Activated T-helper 1 cell treated with anti-CD3 and anti-CD28 coated beads, Interleukin-12 subunit alpha, Interleukin-12 subunit beta, Interleukin-2, Interleukin-4 antibody, amounts not matched to agents 30 ng/mL and 10 ng/mL and 1 ng/mL, durations not matched to agents 14 hours and 24 hours and 36 hours (primary cell): ENCODE measurements around the gene CEP135. TPM values are rescaled to one million over a fixed set of nuclear protein-coding genes. Genes with fewer than 3 reads are reported as not detected.
"Not testable (repeated sequence)": the region's sequence is repeated elsewhere in the genome, so short reads cannot be mapped to it uniquely, and the experiment has no call there.

ENCODE experiments used
- DNase-seq: peaks from one replicate; pipeline ENCODE4 v3.0.0; 2021; ENCODE audit warnings: low spot score
- H3K27ac Mint-ChIP-seq: one replicate; pipeline ENCODE4 v1.8.0; 2021; ENCODE audit warnings: mild to moderate bottlenecking, mixed read lengths
- H3K27me3 Mint-ChIP-seq: one replicate; pipeline ENCODE4 v1.8.0; 2022; ENCODE audit warnings: mild to moderate bottlenecking, moderate library complexity, mixed read lengths; ENCODE audit not compliant: insufficient read depth
- H3K36me3 Mint-ChIP-seq: one replicate; pipeline ENCODE4 v1.8.0; 2021; ENCODE audit warnings: low read depth, mixed read lengths
- H3K4me1 Mint-ChIP-seq: one replicate; pipeline ENCODE4 v1.8.0; 2021; ENCODE audit warnings: low read depth, mixed read lengths
- H3K4me3 Mint-ChIP-seq: one replicate; pipeline ENCODE4 v1.8.0; 2021; ENCODE audit warnings: mild to moderate bottlenecking, moderate library complexity, mixed read lengths
- H3K9me3 Mint-ChIP-seq: one replicate; pipeline ENCODE4 v1.8.0; 2021; ENCODE audit warnings: mixed read lengths
- intact Hi-C: fragments of 100-400 bp; cut with micrococcal nuclease; formaldehyde crosslinking; loops from one replicate; pipeline ENCODE4 v1.15.1; 2024
- total RNA-seq: library from RNA; stranded (reverse); gene quantifications from 2 replicates; pipeline ENCODE4 v1.2.3, GENCODE V29; 2022

CEP135 gene
- total RNA-seq, 1 donor from 2014 or later: 19.3 TPM

DNA sequence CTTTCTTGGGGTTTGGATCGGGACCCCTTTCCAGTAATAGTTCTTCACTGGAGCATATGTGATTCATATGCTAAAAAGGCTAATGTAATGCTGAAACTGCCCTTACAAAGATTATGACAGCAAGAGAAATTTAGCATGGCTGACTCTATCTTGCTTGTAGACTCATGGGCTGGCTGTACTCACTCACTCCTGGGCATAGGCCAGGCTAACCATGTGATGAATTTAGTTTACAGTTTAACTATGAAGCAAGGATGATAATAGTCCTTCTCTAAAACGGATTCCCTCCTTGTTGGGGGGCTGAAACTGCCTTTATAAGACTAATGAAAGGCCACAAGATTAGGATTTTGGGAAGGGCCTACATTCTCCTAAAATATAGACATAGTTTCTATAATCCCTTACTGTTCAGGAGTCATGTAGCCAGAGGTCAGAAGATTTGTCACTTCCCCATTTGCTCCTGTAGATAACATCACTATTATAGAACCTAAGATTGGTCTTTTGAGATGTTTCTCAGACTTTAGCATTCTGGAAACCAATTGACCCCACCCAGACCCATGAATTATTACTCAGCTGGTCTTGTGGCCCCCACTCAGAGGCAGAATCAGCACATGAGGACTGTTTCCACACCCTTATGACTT, 20.8 kb upstream of the CEP135 start:
- intact Hi-C loops: no loop called here
- Mint-ChIP-seq H3K27me3 (peaks cover 2% of the 10 kb centered on the region), H3K9me3 (no peaks in the 10 kb centered on the region), H3K4me3 (no peak overlapping the region), H3K27ac (no peak overlapping the region), H3K4me1 (no peaks in the 10 kb centered on the region), H3K36me3 (no peaks in the 10 kb centered on the region)
- no peak for DNase-seq

DNA sequence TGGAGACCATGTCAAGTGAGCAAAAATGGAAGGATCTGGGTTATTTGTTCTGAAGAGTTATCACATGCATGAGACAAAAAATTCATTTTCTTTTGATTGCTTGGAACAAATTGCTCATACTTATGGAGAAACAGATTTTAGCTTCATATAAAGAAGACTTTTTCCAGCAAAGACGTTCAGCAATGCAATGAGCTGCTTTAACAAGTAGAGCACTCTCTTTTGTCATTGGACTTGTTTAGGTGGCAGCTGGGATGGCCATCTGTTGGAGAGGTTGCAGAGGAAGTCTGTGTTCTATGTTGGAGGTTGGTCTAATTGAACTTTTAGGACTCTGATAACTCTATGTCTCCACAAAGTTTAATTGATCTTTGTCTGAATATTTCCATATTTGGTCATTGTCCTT, 19.9 kb upstream of the CEP135 start:
- intact Hi-C loops: no loop called here
- Mint-ChIP-seq H3K27ac (no peak overlapping the region), H3K4me3 (no peak overlapping the region), H3K27me3 (peaks cover 2% of the 10 kb centered on the region), H3K9me3 (no peaks in the 10 kb centered on the region), H3K4me1 (no peaks in the 10 kb centered on the region), H3K36me3 (no peaks in the 10 kb centered on the region)
- DNase-seq: no peak

DNA sequence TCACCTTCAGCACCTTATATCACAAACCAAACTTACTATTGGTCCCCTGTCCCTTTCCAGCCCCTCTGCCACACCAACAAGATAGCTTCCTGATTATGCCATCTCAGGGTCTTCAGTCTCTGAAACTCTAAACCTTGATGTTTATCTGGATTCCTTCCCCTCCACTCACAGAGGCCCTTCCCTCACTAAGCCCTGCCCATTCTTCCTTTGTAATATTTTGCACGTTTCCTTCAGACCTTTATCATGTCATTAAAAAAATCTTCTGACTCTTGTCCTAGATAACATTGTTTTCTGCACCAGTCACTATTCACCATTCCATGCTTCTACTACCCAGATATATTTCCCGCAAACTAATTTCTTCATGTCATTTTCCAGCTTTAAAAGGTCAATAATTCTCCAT, 17.7 kb upstream of the CEP135 start:
- DNase-seq: no peak
- H3K27ac Mint-ChIP-seq: no peak overlapping the region
- no peaks in the 10 kb centered on the region for H3K4me1 Mint-ChIP-seq
- H3K4me3 Mint-ChIP-seq: no peak overlapping the region
- no peaks in the 10 kb centered on the region for H3K36me3 Mint-ChIP-seq
- H3K9me3 Mint-ChIP-seq: no peaks in the 10 kb centered on the region
- H3K27me3 Mint-ChIP-seq: peaks cover 2% of the 10 kb centered on the region
- intact Hi-C loops: no loop called here

DNA sequence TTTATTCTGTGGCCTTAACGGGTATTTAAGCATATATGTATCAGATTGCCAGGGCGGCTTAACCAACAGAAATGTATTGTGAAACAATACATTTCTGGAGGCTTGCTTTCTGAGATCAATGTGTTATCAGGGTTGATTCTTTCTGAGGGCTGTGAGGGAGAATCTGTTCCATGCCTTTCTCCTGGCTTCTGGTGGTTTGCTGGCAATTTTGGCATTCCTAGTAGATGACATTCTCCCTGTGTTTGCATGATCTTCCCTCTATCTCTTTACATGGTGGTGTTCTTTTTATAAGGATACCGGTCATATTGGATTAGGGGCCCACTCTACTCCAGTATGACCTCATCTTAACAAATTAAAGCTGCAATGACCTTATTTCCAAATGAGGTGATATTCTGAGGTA, 16.9 kb upstream of the CEP135 start:
- Mint-ChIP-seq H3K4me3 (no peak overlapping the region), H3K4me1 (no peaks in the 10 kb centered on the region), H3K27me3 (peaks cover 2% of the 10 kb centered on the region)

DNA sequence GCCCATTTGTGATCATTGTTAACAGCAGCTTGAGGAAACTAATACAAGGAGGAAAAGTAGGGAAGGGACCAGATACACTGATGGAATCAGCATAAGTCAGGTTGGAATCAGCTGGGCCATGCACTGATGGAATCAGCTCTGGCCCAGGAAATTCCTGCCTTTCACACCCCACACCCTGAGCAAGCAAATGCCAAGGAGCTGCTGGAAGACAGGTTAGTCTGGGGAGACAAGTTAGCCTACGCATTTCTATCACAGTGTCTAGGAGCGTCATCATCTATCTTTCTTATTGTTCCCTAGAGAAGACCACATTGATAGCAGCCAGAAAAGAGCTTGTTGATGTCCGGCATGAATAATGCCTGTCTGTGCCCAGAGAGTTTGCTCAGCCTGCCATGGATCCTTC, 16.2 kb upstream of the CEP135 start:
- H3K36me3 Mint-ChIP-seq: no peaks in the 10 kb centered on the region
- H3K9me3 Mint-ChIP-seq: peaks cover 8% of the 10 kb centered on the region
- peaks cover 2% of the 10 kb centered on the region for H3K27me3 Mint-ChIP-seq

More for the DNA sequence above, 16.9 kb upstream of the CEP135 start:
- no peaks in the 10 kb centered on the region for H3K36me3 Mint-ChIP-seq
- intact Hi-C loops: no loop called here
- H3K9me3 Mint-ChIP-seq: peaks cover 7% of the 10 kb centered on the region
- no peak for DNase-seq
- no peak overlapping the region for H3K27ac Mint-ChIP-seq

DNA sequence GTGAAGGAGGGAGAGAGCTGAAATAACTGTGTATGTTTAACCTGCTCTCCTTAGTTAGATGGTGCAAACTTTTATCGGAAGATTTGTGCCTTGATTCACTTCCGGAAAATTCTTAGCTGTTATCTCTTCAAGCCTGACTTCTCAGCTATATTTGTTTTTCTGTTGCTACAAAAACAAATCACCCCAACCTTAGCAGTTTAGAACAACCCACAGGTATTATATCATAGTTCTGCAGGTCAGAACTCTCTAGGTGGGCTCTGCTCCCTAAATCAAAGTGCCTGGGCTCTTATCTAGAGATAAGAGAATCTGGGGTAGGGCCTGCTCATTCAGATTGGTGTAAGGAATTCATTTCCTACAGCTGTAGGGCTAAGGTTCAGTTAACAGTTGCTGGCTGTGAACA, 15.1 kb upstream of the CEP135 start:
- no peak for DNase-seq
- Mint-ChIP-seq H3K4me3 (no peak overlapping the region), H3K4me1 (no peaks in the 10 kb centered on the region), H3K9me3 (peaks cover 15% of the 10 kb centered on the region), H3K36me3 (no peaks in the 10 kb centered on the region), H3K27ac (no peak overlapping the region), H3K27me3 (peaks cover 2% of the 10 kb centered on the region)
- intact Hi-C loops: no loop called here

More for the DNA sequence above, 16.2 kb upstream of the CEP135 start:
- intact Hi-C loops: no loop called here
- Mint-ChIP-seq H3K4me3 (no peak overlapping the region), H3K27ac (no peak overlapping the region), H3K4me1 (no peaks in the 10 kb centered on the region)
- no peak for DNase-seq

DNA sequence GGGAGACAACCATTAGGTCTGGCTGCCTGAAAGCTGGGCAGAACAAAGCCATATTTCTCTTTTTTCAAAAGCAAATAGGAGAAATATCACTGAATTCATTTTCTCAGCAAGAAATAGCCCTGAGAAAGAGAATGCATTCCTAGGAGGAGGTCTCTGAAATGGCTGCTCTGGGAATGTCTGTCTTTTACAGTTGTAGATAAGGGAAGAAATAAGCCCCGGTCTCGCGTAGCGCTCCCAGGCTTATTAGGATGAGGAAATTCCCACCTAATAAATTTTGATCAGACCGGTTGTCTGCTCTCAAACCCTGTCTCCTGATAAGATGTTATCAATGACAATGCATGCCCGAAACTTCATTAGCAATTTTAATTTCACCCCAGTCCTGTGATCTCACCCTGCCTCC, 12.8 kb upstream of the CEP135 start:
- not testable (repeated sequence) for H3K4me1 Mint-ChIP-seq, DNase-seq, H3K27me3 Mint-ChIP-seq, H3K27ac Mint-ChIP-seq, H3K36me3 Mint-ChIP-seq, H3K4me3 Mint-ChIP-seq
- intact Hi-C loops: loop anchor here (1.0 kb wide), 1 partner anchor 27 kb away; no protein-coding TSS in a partner anchor
- H3K9me3 Mint-ChIP-seq: peaks cover 22% of the 10 kb centered on the region

DNA sequence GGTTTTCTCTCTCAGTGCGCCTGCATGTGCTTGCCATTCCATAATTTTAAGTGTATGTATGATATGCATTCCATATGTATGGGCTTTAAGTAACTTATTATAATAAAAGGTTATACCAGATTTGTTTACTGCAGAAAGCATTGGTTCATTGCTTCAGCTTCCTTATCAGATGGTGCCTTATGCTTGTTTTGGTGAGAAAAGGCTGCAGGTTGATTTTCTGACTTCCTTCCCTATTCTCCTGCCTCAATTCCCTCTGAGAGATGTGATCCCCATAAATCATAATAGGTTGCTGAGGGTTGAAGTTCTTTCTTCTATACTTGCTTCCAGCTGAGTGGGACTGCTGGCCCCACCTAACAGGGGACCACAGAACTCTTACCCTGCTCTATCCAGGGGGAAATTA, 10.3 kb upstream of the CEP135 start:
- intact Hi-C loops: no loop called here
- no peak for DNase-seq
- H3K36me3 Mint-ChIP-seq: no peaks in the 10 kb centered on the region
- H3K27me3 Mint-ChIP-seq: no peaks in the 10 kb centered on the region
- H3K4me3 Mint-ChIP-seq: no peak overlapping the region
- H3K4me1 Mint-ChIP-seq: no peaks in the 10 kb centered on the region
- no peak overlapping the region for H3K27ac Mint-ChIP-seq
- peaks cover 22% of the 10 kb centered on the region for H3K9me3 Mint-ChIP-seq

DNA sequence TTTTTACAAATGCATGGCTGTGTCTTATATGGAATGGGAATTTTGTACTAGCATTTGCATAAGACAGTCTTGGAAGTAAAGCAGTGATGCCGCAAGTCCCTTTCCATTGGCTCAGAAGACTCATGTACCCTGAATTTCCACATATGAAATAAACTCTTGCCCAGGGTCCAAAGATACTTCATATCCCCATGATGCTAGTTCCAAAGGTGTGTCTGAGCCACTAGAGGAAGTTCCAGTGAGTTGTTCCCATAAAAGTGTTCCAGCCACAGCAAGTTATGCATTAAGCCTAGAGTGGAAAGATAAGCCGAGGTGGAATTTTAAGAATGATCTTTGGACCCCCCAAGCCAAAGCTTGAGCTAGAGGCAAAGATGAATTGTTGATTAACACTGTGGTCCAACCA, 9.3 kb upstream of the CEP135 start:
- Mint-ChIP-seq H3K27ac (no peak overlapping the region), H3K4me3 (no peak overlapping the region), H3K4me1 (no peaks in the 10 kb centered on the region), H3K9me3 (peaks cover 22% of the 10 kb centered on the region), H3K27me3 (no peaks in the 10 kb centered on the region), H3K36me3 (no peaks in the 10 kb centered on the region)
- DNase-seq: no peak
- intact Hi-C loops: no loop called here

DNA sequence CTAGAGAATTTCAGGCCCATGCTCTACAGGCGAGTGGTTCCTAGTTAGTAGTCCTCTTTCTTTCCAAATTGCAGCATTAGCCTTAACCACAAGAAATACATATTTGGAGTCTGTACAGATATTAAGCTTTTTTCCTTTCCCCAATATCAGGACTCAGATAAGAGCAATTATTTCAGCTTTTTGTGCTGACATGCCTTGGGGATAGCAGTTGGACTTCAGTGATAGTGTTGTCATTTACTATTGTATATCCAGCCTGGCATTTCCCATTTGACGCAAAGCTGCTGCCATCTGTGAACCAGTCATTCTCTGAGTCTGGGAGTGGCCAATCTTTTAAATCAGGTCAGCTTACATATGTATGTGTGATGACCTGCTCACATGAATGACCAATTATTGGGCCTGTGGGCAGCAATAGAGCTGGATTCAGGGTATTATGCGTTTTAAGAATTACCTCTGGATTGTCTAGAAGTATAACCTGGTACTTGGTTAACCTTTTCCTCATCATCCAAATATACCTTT, 6.8 kb upstream of the CEP135 start:
- no peak overlapping the region for H3K4me3 Mint-ChIP-seq
- DNase-seq: no peak
- intact Hi-C loops: no loop called here
- no peak overlapping the region for H3K27ac Mint-ChIP-seq
- H3K4me1 Mint-ChIP-seq: peaks cover under 1% of the 10 kb centered on the region
- H3K9me3 Mint-ChIP-seq: peaks cover 14% of the 10 kb centered on the region
- no peaks in the 10 kb centered on the region for H3K36me3 Mint-ChIP-seq
- H3K27me3 Mint-ChIP-seq: no peaks in the 10 kb centered on the region

DNA sequence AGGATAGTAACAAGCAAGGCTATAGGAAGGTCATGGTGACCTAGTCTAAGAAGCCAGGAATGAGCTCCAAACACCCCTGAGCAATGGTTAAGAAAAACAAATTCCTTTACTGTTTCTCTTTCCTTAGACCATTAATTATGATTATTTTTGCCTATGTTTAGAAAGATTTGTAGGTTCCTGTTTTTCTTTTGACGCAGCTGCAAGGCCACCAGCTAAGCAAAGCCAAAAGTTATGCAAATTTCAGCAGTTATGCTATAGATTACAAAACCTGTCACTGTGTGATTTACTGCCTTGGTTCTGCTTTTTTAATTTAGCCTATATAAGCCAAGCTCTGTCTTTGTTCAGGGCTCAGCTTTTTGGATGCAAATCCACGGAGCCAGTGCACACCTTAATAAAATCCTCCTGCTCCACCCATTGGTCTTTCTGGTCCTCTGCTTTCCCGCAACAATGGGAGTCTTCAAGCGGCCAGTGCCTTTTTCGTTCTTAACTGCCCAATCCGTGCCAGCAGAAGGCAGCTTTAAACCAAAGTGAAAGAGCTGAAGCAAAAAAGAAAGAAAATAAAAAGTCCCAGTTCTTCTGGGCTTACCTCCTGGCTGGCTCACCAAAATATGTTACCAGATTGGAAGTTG, 1.4 kb upstream of the CEP135 start:
- H3K27ac Mint-ChIP-seq: peak overlapping the region; percentile 84
- H3K9me3 Mint-ChIP-seq: no peaks in the 10 kb centered on the region
- intact Hi-C loops: loop anchor here (5.0 kb wide), 3 partner anchors 550 to 700 kb away; partner anchors contain the start of genes SRD5A3 and TMEM165
- H3K4me3 Mint-ChIP-seq: peak overlapping the region; percentile 86
- H3K4me1 Mint-ChIP-seq: peaks cover 41% of the 10 kb centered on the region
- peaks cover 11% of the 10 kb centered on the region for H3K36me3 Mint-ChIP-seq
- no peaks in the 10 kb centered on the region for H3K27me3 Mint-ChIP-seq
- no peak for DNase-seq

DNA sequence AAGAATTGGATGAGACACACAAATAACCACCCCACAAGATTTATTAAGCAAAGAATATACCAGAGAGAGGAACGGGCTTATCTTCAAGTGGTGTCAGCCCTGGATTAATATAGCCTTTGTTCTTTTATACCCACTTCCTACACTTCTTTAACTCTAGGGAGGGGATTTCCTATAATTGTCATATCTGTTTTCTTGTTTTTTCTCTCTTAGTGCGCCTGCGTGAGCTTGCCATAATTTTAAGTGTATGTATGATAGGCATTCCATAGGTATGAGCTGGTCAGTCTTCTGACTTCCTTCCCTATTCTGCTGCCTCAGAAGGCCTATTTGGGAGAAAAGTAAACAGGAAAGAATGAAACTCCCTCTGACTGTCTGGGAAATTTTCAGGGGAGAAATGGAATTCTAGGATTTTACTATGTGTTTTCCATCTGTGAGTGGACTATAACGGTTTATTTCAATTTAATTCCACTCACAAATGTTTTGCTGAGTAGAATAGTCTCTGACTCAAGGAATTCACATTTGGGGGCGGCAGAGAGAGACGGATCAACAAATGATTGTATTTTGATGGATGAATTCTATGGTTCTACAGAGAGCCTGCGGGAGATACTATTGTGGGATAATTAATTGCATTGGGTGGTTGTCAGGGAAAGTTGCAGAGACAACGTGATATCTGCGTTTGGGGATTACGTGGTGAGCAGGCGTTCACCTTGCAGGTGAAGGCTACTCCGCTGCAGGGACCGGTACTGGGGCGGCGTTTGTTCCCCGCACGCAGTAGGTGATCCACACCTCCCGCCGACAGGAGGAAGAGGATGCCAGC, 626 bp upstream of the CEP135 start:
- Mint-ChIP-seq H3K4me3 (peak overlapping the region; percentile 86), H3K4me1 (peaks cover 44% of the 10 kb centered on the region), H3K9me3 (no peaks in the 10 kb centered on the region), H3K27ac (peak overlapping the region; percentile 84), H3K27me3 (no peaks in the 10 kb centered on the region), H3K36me3 (peaks cover 14% of the 10 kb centered on the region)
- intact Hi-C loops: loop anchor here (1.0 to 5.0 kb wide), 17 partner anchors 41 to 1029 kb away; partner anchors contain the start of genes AASDH, CLOCK, EXOC1 and NOA1
- peak; percentile 52 for DNase-seq

DNA sequence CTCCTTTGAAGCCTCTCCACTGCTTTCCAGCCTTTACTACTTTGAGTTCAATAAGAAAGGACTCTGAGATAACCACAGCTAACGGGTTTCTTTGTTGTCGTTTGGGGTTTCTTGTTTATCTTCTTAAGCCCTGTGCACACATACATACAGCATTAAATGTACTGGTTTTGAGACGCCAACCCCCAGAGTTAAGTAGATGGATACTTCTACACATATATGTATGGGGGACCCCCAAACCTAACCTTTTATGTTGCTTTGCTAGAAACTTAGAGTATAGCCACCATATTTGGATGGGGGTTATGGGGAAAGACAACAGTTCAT, 697 bp downstream of the CEP135 start:
- Mint-ChIP-seq H3K36me3 (peaks cover 20% of the 10 kb centered on the region), H3K4me1 (peaks cover 44% of the 10 kb centered on the region), H3K4me3 (peak overlapping the region; percentile 86), H3K27me3 (no peaks in the 10 kb centered on the region), H3K9me3 (no peaks in the 10 kb centered on the region), H3K27ac (peak overlapping the region; percentile 92)
- no peak for DNase-seq
- intact Hi-C loops: loop anchor here (2.0 to 5.0 kb wide), 8 partner anchors 45 to 959 kb away; partner anchors contain the start of genes CLOCK, SRD5A3, SRP72 and TMEM165
